ENCODE measurements around the gene ZNF211.

DNA sequence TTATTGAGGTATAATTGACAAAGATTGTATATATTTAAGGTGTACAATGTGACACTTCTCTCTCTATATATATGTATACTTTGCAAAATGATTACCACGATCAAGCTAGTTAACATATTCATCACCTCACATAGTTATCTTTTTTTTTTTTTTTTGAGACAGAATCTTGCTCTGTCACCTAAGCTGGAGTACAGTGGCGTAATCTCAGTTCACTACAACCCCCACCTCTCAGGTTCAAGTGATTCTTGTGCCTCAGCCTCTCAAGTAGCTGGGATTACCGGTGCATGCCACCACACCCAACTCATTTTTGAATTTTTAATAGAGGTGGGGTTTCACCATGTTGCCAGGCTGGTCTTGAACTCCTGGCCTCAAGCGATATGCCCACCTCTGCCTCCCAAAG is 39.5 kb downstream of the ZNF211 start:
- TF ChIP-seq POLR2A (IDR thresholded peaks at IDR 0.05): no peak
- TF ChIP-seq, protein P1, sequence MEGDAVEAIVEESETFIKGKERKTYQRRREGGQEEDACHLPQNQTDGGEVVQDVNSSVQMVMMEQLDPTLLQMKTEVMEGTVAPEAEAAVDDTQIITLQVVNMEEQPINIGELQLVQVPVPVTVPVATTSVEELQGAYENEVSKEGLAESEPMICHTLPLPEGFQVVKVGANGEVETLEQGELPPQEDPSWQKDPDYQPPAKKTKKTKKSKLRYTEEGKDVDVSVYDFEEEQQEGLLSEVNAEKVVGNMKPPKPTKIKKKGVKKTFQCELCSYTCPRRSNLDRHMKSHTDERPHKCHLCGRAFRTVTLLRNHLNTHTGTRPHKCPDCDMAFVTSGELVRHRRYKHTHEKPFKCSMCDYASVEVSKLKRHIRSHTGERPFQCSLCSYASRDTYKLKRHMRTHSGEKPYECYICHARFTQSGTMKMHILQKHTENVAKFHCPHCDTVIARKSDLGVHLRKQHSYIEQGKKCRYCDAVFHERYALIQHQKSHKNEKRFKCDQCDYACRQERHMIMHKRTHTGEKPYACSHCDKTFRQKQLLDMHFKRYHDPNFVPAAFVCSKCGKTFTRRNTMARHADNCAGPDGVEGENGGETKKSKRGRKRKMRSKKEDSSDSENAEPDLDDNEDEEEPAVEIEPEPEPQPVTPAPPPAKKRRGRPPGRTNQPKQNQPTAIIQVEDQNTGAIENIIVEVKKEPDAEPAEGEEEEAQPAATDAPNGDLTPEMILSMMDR (IDR thresholded peaks at IDR 0.05): no peak
